ENCODE data around the gene PHACTR2.

- TF ChIP-seq, protein P1, sequence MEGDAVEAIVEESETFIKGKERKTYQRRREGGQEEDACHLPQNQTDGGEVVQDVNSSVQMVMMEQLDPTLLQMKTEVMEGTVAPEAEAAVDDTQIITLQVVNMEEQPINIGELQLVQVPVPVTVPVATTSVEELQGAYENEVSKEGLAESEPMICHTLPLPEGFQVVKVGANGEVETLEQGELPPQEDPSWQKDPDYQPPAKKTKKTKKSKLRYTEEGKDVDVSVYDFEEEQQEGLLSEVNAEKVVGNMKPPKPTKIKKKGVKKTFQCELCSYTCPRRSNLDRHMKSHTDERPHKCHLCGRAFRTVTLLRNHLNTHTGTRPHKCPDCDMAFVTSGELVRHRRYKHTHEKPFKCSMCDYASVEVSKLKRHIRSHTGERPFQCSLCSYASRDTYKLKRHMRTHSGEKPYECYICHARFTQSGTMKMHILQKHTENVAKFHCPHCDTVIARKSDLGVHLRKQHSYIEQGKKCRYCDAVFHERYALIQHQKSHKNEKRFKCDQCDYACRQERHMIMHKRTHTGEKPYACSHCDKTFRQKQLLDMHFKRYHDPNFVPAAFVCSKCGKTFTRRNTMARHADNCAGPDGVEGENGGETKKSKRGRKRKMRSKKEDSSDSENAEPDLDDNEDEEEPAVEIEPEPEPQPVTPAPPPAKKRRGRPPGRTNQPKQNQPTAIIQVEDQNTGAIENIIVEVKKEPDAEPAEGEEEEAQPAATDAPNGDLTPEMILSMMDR (IDR thresholded peaks at IDR 0.05), result no peak
- TF ChIP-seq EP300 (IDR thresholded peaks at IDR 0.05) (no peak), POLR2AphosphoS5 (IDR thresholded peaks at IDR 0.05) (no peak)
These were observed 14.9 kb downstream of the PHACTR2 start for GRCh38 chr6:143692696-143693095.

Data from upper lobe of left lung (tissue), 4 donors.